AG04450 (cell line): ENCODE measurements around the gene B4GALT4. TPM values are rescaled to one million over a fixed set of nuclear protein-coding genes. Genes with fewer than 3 reads are reported as not detected.
A peak's percentile ranks its signal among the peaks of the same experiment; 100 is the strongest.

Experiments used
- CTCF ChIA-PET: fragments of 300-600, 350-600 bp; formaldehyde crosslinking; extraction: SDS; loops from one replicate; lab custom pipeline; 2022; ENCODE audit warnings: antibody characterized with exemption, inconsistent platforms; lab: Charles Lee
- POLR2A ChIA-PET: fragments of 350-600 bp; formaldehyde crosslinking; extraction: SDS; loops from one replicate; lab custom pipeline; 2021; ENCODE audit warnings: antibody characterized with exemption, inconsistent platforms; lab: Yijun Ruan, JAX
- DNase-seq: peaks from one replicate; pipeline ENCODE4 v3.0.0-alpha.2; 2011; ENCODE audit warnings: low read depth, low spot score
- H3K27ac ChIP-seq: one replicate; pipeline ENCODE4 v1.5.1; 2012; ENCODE audit warnings: low read depth, low read length, control low read depth
- H3K27me3 ChIP-seq: one replicate; pipeline ENCODE4 v1.6.0; 2012; ENCODE audit warnings: low read length; ENCODE audit not compliant: control insufficient read depth, insufficient read depth
- H3K4me3 ChIP-seq: 2 replicates; pipeline ENCODE4 v1.5.1; 2011; ENCODE audit warnings: mild to moderate bottlenecking, low read depth, low read length, control low read depth
- H3K9me3 ChIP-seq: 2 replicates; pipeline ENCODE4 v1.5.1; 2012; ENCODE audit warnings: low read length; ENCODE audit not compliant: control insufficient read depth, insufficient read depth
- polyA plus RNA-seq: library from polyadenylated mRNA; depleted of rRNA; stranded (reverse); fragments of >200 nt; gene quantifications from 2 replicates; pipeline ENCODE4 v1.2.3, GENCODE V29; 2011
- TF ChIP-seq, protein P1 (sequence below): IDR thresholded peaks from 2 replicates; pipeline ENCODE4 v1.5.1; 2011; ENCODE audit warnings: low read depth, low read length, control low read depth, inconsistent platforms

The B4GALT4 gene
- polyA plus RNA-seq, 1 experiment: 32.6 TPM

DNA sequence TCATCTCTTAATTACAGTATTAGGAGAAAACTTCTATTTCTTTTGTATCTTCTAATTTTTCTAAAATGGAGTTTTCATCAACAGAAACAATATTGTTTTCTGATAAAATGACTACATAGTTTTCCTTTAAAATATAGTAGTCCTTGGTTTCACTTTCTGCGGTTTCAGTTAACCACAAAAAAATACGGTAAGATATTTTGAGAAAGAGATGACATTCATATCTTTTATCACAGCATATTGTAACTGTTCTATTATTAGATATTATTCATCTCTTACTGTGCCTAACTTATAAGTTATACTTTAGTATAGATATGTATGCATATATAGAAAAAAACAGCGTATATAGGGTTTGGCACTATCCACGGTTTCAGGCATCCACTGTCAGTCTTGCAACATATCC lies 2.3 kb downstream of the B4GALT4 start:
- H3K9me3 ChIP-seq: no peaks in the 10 kb centered on the region
- CTCF ChIA-PET: interaction anchor here (0.9 to 2.7 kb wide), 3 partner anchors 11 to 94 kb away, joined by 3 to 8 read pairs (median 3); no protein-coding TSS in a partner anchor
- TF ChIP-seq, protein P1, sequence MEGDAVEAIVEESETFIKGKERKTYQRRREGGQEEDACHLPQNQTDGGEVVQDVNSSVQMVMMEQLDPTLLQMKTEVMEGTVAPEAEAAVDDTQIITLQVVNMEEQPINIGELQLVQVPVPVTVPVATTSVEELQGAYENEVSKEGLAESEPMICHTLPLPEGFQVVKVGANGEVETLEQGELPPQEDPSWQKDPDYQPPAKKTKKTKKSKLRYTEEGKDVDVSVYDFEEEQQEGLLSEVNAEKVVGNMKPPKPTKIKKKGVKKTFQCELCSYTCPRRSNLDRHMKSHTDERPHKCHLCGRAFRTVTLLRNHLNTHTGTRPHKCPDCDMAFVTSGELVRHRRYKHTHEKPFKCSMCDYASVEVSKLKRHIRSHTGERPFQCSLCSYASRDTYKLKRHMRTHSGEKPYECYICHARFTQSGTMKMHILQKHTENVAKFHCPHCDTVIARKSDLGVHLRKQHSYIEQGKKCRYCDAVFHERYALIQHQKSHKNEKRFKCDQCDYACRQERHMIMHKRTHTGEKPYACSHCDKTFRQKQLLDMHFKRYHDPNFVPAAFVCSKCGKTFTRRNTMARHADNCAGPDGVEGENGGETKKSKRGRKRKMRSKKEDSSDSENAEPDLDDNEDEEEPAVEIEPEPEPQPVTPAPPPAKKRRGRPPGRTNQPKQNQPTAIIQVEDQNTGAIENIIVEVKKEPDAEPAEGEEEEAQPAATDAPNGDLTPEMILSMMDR: no peak
- POLR2A ChIA-PET: no interaction called here
- H3K4me3 ChIP-seq: peak overlapping the region; percentile 14; the same call in 1 of the 2 replicates
- no peaks in the 10 kb centered on the region for H3K27me3 ChIP-seq
- DNase-seq: no peak
- H3K27ac ChIP-seq: no peak overlapping the region

DNA sequence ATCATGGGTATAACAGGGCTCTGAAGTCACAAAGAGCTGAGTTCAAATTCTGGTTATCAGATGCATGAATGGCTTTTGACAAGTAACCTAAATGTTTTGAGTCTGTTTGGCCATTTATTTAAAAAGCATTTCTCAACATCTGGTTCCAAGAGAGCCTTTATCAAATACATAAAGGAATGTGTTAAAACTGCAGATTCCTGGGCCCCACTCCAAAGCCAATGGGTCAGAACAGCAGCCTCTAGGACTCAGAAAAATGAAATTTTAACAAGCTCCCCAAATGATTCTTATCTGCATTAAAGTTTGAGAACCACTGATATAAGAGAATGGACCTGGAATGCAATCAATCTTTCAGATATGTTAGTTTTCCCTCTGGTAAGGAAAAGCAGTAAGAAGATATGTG lies 3.4 kb downstream of the B4GALT4 start:
- no peak for DNase-seq
- Histone ChIP-seq H3K27me3 (no peaks in the 10 kb centered on the region), H3K4me3 (no peak overlapping the region), H3K27ac (no peak overlapping the region), H3K9me3 (no peaks in the 10 kb centered on the region)
- ChIA-PET POLR2A (interaction anchor here (0.7 kb wide), 1 partner anchor 85 kb away, joined by 3 read pairs; no protein-coding TSS in a partner anchor), CTCF (interaction anchor here (0.7 to 2.7 kb wide), 4 partner anchors 10 to 93 kb away, joined by 3 to 8 read pairs (median 3); partner anchors contain the start of gene TEX55)
- TF ChIP-seq, protein P1: no peak

- TF ChIP-seq, protein P1: no peak
- Histone ChIP-seq H3K9me3 (no peaks in the 10 kb centered on the region), H3K27ac (no peak overlapping the region), H3K27me3 (no peaks in the 10 kb centered on the region), H3K4me3 (no peak overlapping the region)
- no peak for DNase-seq
- ChIA-PET CTCF (interaction anchor here (0.7 to 2.7 kb wide), 3 partner anchors 9 to 93 kb away, joined by 3 to 8 read pairs (median 3); partner anchors contain the start of gene TEX55), POLR2A (interaction anchor here (0.7 kb wide), 1 partner anchor 86 kb away, joined by 3 read pairs; no protein-coding TSS in a partner anchor)
These were observed 3.9 kb downstream of the B4GALT4 start for GRCh38 chr3:119236756-119237155.

DNA sequence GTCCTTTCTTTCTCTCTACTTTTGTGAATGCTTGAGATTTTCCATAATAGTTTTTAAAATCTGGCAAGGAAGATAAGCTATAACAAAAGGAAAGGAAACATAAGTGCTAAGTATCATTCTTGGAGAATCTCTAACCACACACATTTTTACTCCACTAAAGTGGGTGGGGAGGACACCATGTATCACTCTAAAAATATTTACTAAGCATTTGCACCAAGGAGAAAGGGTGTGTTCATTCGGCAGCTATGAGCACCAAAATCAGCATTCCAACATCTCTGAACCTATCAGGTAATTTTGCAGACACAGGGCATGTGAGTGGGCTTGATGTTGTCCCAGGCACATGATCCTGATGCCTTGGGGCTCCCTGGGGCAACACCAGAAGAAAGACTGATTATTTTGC lies 5.5 kb downstream of the B4GALT4 start:
- no peak overlapping the region for H3K4me3 ChIP-seq
- ChIA-PET POLR2A (interaction anchor here (0.6 kb wide), 1 partner anchor 97 kb away, joined by 6 read pairs; no protein-coding TSS in a partner anchor), CTCF (interaction anchor here (0.6 to 1.1 kb wide), 3 partner anchors 12 to 533 kb away, joined by 3 read pairs; no protein-coding TSS in a partner anchor)
- H3K27me3 ChIP-seq: no peaks in the 10 kb centered on the region
- H3K9me3 ChIP-seq: no peaks in the 10 kb centered on the region
- TF ChIP-seq, protein P1: no peak
- H3K27ac ChIP-seq: no peak overlapping the region
- DNase-seq: no peak

DNA sequence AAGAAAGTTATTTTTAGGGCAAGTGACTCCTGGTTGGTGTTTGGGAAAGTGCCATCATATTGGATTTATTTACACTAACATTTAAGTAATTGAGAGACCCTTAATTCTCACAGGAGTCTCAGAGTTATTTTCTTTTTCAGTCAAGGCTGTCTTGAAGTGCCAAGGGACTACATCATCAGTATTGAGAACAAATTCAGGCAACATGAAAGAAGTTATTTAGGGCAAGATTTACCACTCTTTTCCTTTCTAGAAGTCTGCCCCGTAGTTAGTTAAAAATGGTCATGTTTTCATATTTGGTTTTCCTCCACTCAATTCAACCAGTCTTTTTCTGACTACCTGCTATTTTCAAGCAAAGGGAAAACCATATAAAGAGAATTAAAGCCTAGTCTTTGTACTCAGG lies 6.1 kb downstream of the B4GALT4 start:
- H3K27me3 ChIP-seq: no peaks in the 10 kb centered on the region
- TF ChIP-seq, protein P1: no peak
- no peak overlapping the region for H3K4me3 ChIP-seq
- H3K27ac ChIP-seq: no peak overlapping the region
- CTCF ChIA-PET: interaction anchor here (1.1 kb wide), 2 partner anchors 11 to 350 kb away, joined by 3 read pairs; no protein-coding TSS in a partner anchor
- POLR2A ChIA-PET: interaction anchor here (0.6 kb wide), 1 partner anchor 98 kb away, joined by 6 read pairs; no protein-coding TSS in a partner anchor
- DNase-seq: no peak
- no peaks in the 10 kb centered on the region for H3K9me3 ChIP-seq
